GM19023 (cell line): ENCODE data around the gene HTR3B.

Experiments
- ATAC-seq: cut with Tn5 transposase; IDR thresholded peaks from one replicate; pipeline ENCODE4 v1.9.1; 2021; ENCODE audit warnings: mild to moderate bottlenecking, moderate library complexity; ENCODE audit not compliant: unreplicated experiment

Gene HTR3B

DNA sequence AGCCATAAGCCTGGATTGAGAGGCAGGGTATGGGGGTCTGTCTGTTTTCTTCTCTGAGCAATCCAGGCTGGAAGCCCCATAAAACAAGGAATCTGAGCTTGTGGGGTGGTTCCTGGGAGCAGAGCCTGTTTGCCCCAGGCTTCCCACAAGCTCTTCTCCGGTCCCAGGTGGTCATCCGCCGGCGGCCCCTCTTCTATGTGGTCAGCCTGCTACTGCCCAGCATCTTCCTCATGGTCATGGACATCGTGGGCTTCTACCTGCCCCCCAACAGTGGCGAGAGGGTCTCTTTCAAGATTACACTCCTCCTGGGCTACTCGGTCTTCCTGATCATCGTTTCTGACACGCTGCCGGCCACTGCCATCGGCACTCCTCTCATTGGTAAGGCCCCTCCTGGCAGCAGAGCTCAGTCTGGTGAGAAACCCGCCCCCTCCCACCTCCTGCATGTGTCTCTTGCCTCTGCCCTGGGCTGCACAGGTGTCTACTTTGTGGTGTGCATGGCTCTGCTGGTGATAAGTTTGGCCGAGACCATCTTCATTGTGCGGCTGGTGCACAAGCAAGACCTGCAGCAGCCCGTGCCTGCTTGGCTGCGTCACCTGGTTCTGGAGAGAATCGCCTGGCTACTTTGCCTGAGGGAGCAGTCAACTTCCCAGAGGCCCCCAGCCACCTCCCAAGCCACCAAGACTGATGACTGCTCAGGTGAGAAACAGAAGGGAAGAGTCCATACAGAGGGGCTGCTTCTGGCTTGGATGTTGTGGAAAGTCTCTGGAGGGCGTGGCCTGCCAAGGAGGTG, 82.0 kb downstream of the HTR3B start:
- no peak for ATAC-seq

- ATAC-seq, result no peak
These were observed 84.8 kb downstream of the HTR3B start for GRCh38 chr11:113989381-113989780.

DNA sequence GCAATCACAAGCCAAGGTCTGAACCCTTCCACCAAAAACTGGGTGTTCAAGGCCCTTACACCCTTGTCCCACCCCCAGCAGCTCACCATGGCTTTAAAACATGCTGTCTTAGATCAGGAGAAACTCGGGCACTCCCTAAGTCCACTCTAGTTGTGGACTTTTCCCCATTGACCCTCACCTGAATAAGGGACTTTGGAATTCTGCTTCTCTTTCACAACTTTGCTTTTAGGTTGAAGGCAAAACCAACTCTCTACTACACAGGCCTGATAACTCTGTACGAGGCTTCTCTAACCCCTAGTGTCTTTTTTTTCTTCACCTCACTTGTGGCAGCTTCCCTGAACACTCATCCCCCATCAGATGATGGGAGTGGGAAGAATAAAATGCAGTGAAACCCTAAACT, 85.3 kb downstream of the HTR3B start:
- no peak for ATAC-seq

GRCh38 chr11:113991170-113991569, 86.6 kb downstream of the HTR3B start:
- no peak for ATAC-seq

- ATAC-seq, result no peak
These were observed 87.3 kb downstream of the HTR3B start for GRCh38 chr11:113991718-113992458.

- no peak for ATAC-seq
These were observed 88.0 kb downstream of the HTR3B start for GRCh38 chr11:113992459-113993110.

DNA sequence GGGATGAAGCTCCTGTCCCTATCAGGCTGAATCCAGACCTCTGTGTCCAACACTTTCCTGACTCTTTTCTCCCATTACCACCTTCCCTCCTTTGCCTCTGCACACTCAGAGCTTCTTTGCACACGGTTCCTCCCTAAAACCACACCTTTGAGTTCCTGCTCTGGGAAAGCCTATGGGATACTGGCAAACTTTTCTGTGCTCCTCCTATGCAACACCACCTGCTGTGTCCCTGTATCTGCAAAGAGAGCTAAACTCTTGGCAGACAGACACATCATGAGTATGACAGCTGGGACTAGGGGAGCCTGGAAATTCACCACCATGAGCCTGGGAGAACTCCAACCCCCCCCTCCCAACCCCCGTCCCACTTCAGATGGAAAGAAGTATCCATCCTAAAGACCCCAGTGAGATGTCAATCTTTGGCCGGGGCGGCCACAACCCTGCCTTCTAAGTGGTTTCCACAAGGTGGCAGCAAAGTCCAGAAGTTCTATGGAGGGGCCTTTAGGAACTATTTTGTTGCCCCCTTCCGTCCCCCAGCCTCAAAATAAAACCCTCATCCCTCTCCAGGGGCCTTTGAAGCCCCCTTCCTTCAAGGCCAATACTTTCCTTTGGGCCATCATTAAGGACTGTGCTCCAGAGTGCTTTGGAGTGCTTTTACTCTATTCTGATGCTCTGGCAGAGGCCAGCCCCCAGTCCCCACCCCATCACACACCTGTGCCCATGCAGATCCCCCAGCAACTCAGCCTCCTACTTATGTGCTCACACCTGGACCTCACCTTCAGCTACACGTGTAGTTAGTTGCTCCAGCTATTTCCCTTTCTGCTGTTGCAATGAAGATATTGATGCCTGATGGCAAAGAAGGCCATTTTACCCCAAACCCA, 89.7 kb downstream of the HTR3B start:
- no peak for ATAC-seq
